Limb (tissue), 2 donors: ENCODE measurements around the gene CSF3R.
"Not testable (repeated sequence)": the region's sequence is repeated elsewhere in the genome, so short reads cannot be mapped to it uniquely, and the experiment has no call there.

Experiments used
- DNase-seq, 2 donors: peaks; one replicate each; pipeline ENCODE4 v3.0.0-alpha.2; 2016; ENCODE audit errors: extremely low spot score in 2 of 2

CSF3R gene

GRCh38 chr1:36484099-36484498, 1.4 kb upstream of the CSF3R start:
- DNase-seq, result no peak

GRCh38 chr1:36481771-36482723, 666 bp downstream of the CSF3R start:
- no peak for DNase-seq

- DNase-seq, result no peak
These were observed 1.6 kb downstream of the CSF3R start for GRCh38 chr1:36481091-36481490.

GRCh38 chr1:36480161-36480560, 2.6 kb downstream of the CSF3R start:
- DNase-seq, result no peak

- no peak for DNase-seq
These were observed 3.1 kb downstream of the CSF3R start for GRCh38 chr1:36479505-36480051.

GRCh38 chr1:36477615-36478014, 5.1 kb downstream of the CSF3R start:
- not testable (repeated sequence) for DNase-seq

GRCh38 chr1:36476945-36477344, 5.8 kb downstream of the CSF3R start:
- DNase-seq, result no peak

GRCh38 chr1:36475910-36476604, 6.7 kb downstream of the CSF3R start:
- no peak for DNase-seq

- no peak for DNase-seq
These were observed 7.4 kb downstream of the CSF3R start for GRCh38 chr1:36475341-36475740.

GRCh38 chr1:36472656-36473055, 10.1 kb downstream of the CSF3R start:
- DNase-seq, result no peak

- DNase-seq, result no peak
These were observed 10.7 kb downstream of the CSF3R start for GRCh38 chr1:36471830-36472641.

- DNase-seq, result no peak
These were observed 13.6 kb downstream of the CSF3R start for GRCh38 chr1:36469163-36469562.

GRCh38 chr1:36467700-36468455, 14.8 kb downstream of the CSF3R start:
- no peak for DNase-seq

GRCh38 chr1:36467027-36467410, 15.7 kb downstream of the CSF3R start:
- no peak for DNase-seq

- no peak for DNase-seq
These were observed 16.2 kb downstream of the CSF3R start for GRCh38 chr1:36466370-36467026.

GRCh38 chr1:36465731-36466369, 16.9 kb downstream of the CSF3R start:
- no peak for DNase-seq

- DNase-seq, result peak in 1 of 2 donors; percentile 56
These were observed 17.9 kb downstream of the CSF3R start for GRCh38 chr1:36464605-36465393.

- DNase-seq, result peak; percentile 95 to 96
These were observed 18.7 kb downstream of the CSF3R start, which contains the start of gene MRPS15 for GRCh38 chr1:36463803-36464604. MRPS15 (minus strand) TSS chr1:36464384; CDS start chr1:36464275, 109 bp downstream.
